HepG2 (cell line): ENCODE data around the gene PPP1R14D. TPM values are rescaled to one million over a fixed set of nuclear protein-coding genes. Genes with fewer than 3 reads are reported as not detected.

Experiments used
- ARID2 ChIP-seq: sonication (generic); formaldehyde crosslinking; IDR thresholded peaks from 2 replicates; pipeline ENCODE4 v1.8.1; 2022; ENCODE audit warnings: mild to moderate bottlenecking, missing genetic modification reagents, borderline replicate concordance
- ATF7 ChIP-seq, 2 experiments: fragments of 450-650 bp in 1 of 2; sonication (generic) in 1 of 2; formaldehyde crosslinking in 1 of 2; IDR thresholded peaks; 2 replicates each; pipeline versions ENCODE4 v1.4.0 to v1.6.1; 2016 to 2020; ENCODE audit warnings: antibody characterized with exemption in 1 of 2, mild to moderate bottlenecking in 1 of 2, missing genetic modification reagents in 1 of 2
- CEBPB ChIP-seq: IDR thresholded peaks from 2 replicates; pipeline ENCODE4 v1.6.1; 2011; ENCODE audit warnings: low read depth, low read length, improper control_type of control experiment, borderline replicate concordance
- CEBPG ChIP-seq: IDR thresholded peaks from 2 replicates; pipeline ENCODE4 v1.6.1; 2016
- HMGA1 ChIP-seq: sonication (generic); formaldehyde crosslinking; conservative IDR thresholded peaks from 2 replicates; pipeline ENCODE4 v1.4.0; 2020; ENCODE audit warnings: missing genetic modification reagents
- MTERF4 ChIP-seq: sonication (generic); formaldehyde crosslinking; IDR thresholded peaks from 2 replicates; pipeline ENCODE4 v1.8.0; 2023; ENCODE audit warnings: mild to moderate bottlenecking, missing genetic modification reagents
- MTF1 ChIP-seq: sonication (generic); formaldehyde crosslinking; IDR thresholded peaks from 2 replicates; pipeline ENCODE4 v1.5.0; 2020; ENCODE audit warnings: missing genetic modification reagents
- SMARCC2 ChIP-seq: fragments of 450-650 bp; IDR thresholded peaks from 2 replicates; pipeline ENCODE4 v1.6.1; 2017; ENCODE audit warnings: antibody characterized with exemption, mild to moderate bottlenecking
- SMYD3 ChIP-seq: sonication (generic); formaldehyde crosslinking; IDR thresholded peaks from 2 replicates; pipeline ENCODE4 v1.8.1; 2023; ENCODE audit warnings: mild to moderate bottlenecking, missing genetic modification reagents
- USF2 ChIP-seq, 2 experiments: sonication (generic) in 1 of 2; formaldehyde crosslinking in 1 of 2; IDR thresholded peaks; 2 replicates each; pipeline versions ENCODE4 v1.5.1 to v1.6.1; 2011 to 2020; ENCODE audit warnings: borderline replicate concordance in 1 of 2, low read depth in 1 of 2, low read length in 1 of 2, mild to moderate bottlenecking in 1 of 2, missing genetic modification reagents in 1 of 2, moderate library complexity in 1 of 2
- ZEB1 ChIP-seq: IDR thresholded peaks from 2 replicates; pipeline ENCODE4 v1.6.1; 2012; ENCODE audit warnings: mild to moderate bottlenecking, low read depth, inconsistent platforms; ENCODE audit not compliant: insufficient replicate concordance
- ZNF460 ChIP-seq: sonication (generic); formaldehyde crosslinking; IDR thresholded peaks from 2 replicates; pipeline ENCODE4 v1.5.1; 2020; ENCODE audit warnings: missing genetic modification reagents, mild to moderate bottlenecking, borderline replicate concordance
- ZNF678 ChIP-seq: sonication (generic); formaldehyde crosslinking; IDR thresholded peaks from 2 replicates; pipeline ENCODE4 v1.4.0; 2020; ENCODE audit warnings: mild to moderate bottlenecking, missing genetic modification reagents
- ZNF781 ChIP-seq: sonication (generic); formaldehyde crosslinking; IDR thresholded peaks from 2 replicates; pipeline ENCODE4 v1.5.1; 2020; ENCODE audit warnings: borderline replicate concordance, mild to moderate bottlenecking, missing genetic modification reagents; ENCODE audit errors: not compliant biosample characterization
- polyA plus RNA-seq, 8 experiments: library from polyadenylated mRNA; depleted of rRNA in 3 of 8; stranded (reverse) in 7 of 8; unstranded in 1 of 8; fragments of >200 nt; fragmentation: Illumina TruSeq in 4 of 8; extraction: Trizol in 4 of 8; gene quantifications; 2 replicates each; pipeline versions ENCODE4 v1.2.1 to v1.2.3, GENCODE V29; 2011 to 2016; ENCODE audit warnings: low read depth in 4 of 8, missing spikeins in 1 of 8, mixed read lengths in 1 of 8; ENCODE audit not compliant: insufficient read depth in 1 of 8
- total RNA-seq, 5 experiments: library from RNA; depleted of rRNA; stranded (reverse); fragments of >200 nt; fragmentation: Illumina TruSeq; extraction: Trizol; gene quantifications; 2 replicates each; pipeline ENCODE4 v1.2.3, GENCODE V29; 2016; ENCODE audit warnings: low read depth in 1 of 5
- TF ChIP-seq, protein P1 (sequence below): sonication (generic); formaldehyde crosslinking; IDR thresholded peaks from 2 replicates; pipeline ENCODE4 v1.4.0; 2020; ENCODE audit warnings: mild to moderate bottlenecking, missing genetic modification reagents
- TF ChIP-seq, protein P2 (sequence below): sonication (generic); formaldehyde crosslinking; IDR thresholded peaks from 2 replicates; pipeline ENCODE4 v1.5.1; 2020; ENCODE audit warnings: missing genetic modification reagents, mild to moderate bottlenecking, borderline replicate concordance
- TF ChIP-seq, protein P3 (sequence below): sonication (generic); formaldehyde crosslinking; IDR thresholded peaks from 2 replicates; pipeline ENCODE4 v1.4.0; 2020; ENCODE audit warnings: mild to moderate bottlenecking, missing genetic modification reagents

PPP1R14D gene
- total and polyA plus RNA-seq, 2 of the 13 experiments (the other 11 are each of a cell fraction or from before 2014, with no cell fraction given): 0.53 to 0.55 TPM

- TF ChIP-seq SMYD3 (CRISPR knock-in tag) (no peak), USF2 (IDR thresholded peaks at IDR 0.05; ENCODE audit: low read depth, low read length) (no peak), USF2 (CRISPR knock-in tag; IDR thresholded peaks at IDR 0.05; ENCODE audit: borderline replicate concordance) (no peak), MTF1 (no peak), CEBPB (peak; percentile 38; the same call in 1 of the 2 replicates), ATF7 (IDR thresholded peaks at IDR 0.05) (no peak), ATF7 (CRISPR knock-in tag; IDR thresholded peaks at IDR 0.05) (no peak), ZNF781 (CRISPR knock-in tag) (no peak), HMGA1 (CRISPR knock-in tag) (no peak), ZEB1 (peak; percentile 44), ZNF460 (no peak), ARID2 (CRISPR knock-in tag) (no peak), CEBPG (peak; percentile 54), MTERF4 (CRISPR knock-in tag) (no peak), SMARCC2 (no peak), ZNF678 (no peak)
- TF ChIP-seq, protein P1, sequence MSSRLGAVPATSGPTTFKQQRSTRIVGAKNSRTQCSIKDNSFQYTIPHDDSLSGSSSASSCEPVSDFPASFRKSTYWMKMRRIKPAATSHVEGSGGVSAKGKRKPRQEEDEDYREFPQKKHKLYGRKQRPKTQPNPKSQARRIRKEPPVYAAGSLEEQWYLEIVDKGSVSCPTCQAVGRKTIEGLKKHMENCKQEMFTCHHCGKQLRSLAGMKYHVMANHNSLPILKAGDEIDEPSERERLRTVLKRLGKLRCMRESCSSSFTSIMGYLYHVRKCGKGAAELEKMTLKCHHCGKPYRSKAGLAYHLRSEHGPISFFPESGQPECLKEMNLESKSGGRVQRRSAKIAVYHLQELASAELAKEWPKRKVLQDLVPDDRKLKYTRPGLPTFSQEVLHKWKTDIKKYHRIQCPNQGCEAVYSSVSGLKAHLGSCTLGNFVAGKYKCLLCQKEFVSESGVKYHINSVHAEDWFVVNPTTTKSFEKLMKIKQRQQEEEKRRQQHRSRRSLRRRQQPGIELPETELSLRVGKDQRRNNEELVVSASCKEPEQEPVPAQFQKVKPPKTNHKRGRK (CRISPR knock-in tag): no peak
- TF ChIP-seq, protein P2, sequence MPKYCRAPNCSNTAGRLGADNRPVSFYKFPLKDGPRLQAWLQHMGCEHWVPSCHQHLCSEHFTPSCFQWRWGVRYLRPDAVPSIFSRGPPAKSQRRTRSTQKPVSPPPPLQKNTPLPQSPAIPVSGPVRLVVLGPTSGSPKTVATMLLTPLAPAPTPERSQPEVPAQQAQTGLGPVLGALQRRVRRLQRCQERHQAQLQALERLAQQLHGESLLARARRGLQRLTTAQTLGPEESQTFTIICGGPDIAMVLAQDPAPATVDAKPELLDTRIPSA (CRISPR knock-in tag): no peak
- TF ChIP-seq, protein P3, sequence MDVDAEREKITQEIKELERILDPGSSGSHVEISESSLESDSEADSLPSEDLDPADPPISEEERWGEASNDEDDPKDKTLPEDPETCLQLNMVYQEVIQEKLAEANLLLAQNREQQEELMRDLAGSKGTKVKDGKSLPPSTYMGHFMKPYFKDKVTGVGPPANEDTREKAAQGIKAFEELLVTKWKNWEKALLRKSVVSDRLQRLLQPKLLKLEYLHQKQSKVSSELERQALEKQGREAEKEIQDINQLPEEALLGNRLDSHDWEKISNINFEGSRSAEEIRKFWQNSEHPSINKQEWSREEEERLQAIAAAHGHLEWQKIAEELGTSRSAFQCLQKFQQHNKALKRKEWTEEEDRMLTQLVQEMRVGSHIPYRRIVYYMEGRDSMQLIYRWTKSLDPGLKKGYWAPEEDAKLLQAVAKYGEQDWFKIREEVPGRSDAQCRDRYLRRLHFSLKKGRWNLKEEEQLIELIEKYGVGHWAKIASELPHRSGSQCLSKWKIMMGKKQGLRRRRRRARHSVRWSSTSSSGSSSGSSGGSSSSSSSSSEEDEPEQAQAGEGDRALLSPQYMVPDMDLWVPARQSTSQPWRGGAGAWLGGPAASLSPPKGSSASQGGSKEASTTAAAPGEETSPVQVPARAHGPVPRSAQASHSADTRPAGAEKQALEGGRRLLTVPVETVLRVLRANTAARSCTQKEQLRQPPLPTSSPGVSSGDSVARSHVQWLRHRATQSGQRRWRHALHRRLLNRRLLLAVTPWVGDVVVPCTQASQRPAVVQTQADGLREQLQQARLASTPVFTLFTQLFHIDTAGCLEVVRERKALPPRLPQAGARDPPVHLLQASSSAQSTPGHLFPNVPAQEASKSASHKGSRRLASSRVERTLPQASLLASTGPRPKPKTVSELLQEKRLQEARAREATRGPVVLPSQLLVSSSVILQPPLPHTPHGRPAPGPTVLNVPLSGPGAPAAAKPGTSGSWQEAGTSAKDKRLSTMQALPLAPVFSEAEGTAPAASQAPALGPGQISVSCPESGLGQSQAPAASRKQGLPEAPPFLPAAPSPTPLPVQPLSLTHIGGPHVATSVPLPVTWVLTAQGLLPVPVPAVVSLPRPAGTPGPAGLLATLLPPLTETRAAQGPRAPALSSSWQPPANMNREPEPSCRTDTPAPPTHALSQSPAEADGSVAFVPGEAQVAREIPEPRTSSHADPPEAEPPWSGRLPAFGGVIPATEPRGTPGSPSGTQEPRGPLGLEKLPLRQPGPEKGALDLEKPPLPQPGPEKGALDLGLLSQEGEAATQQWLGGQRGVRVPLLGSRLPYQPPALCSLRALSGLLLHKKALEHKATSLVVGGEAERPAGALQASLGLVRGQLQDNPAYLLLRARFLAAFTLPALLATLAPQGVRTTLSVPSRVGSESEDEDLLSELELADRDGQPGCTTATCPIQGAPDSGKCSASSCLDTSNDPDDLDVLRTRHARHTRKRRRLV: no peak
Observed at GRCh38 chr15:40826423-40827075, 2.0 kb downstream of the PPP1R14D start (continued).
